Esophagus squamous epithelium (tissue), 5 donors: ENCODE data around the gene INA. TPM values are rescaled to one million over a fixed set of nuclear protein-coding genes. Genes with fewer than 3 reads are reported as not detected.
"Not testable (repeated sequence)": the region's sequence is repeated elsewhere in the genome, so short reads cannot be mapped to it uniquely, and the experiment has no call there.

ENCODE experiments used
- DNase-seq: peaks from one replicate; lab custom pipeline; 2025; lab: John Stamatoyannopoulos, UW
- H3K27ac ChIP-seq, 4 donors: fragments of 200-600 bp; sonication (generic); one replicate each; pipeline ENCODE4 v1.5.1; 2016 to 2019; ENCODE audit warnings: mild to moderate bottlenecking in 1 of 4
- H3K27me3 ChIP-seq, 4 donors: fragments of 200-600 bp; sonication (generic); 1 replicate in 3 of 4; 2 replicates in 1 of 4; pipeline versions ENCODE4 v1.5.1 to v1.6.0; 2017 to 2021; ENCODE audit warnings: antibody characterized with exemption in 1 of 4
- H3K36me3 ChIP-seq, 3 donors: fragments of 200-600 bp; sonication (generic); one replicate each; pipeline ENCODE4 v1.5.1; 2016 to 2019
- H3K4me1 ChIP-seq, 3 donors: fragments of 200-600 bp; sonication (generic); one replicate each; pipeline ENCODE4 v1.5.1; 2017 to 2019
- H3K4me3 ChIP-seq, 4 donors: fragments of 200-600 bp; sonication (generic); 1 replicate in 3 of 4; 2 replicates in 1 of 4; pipeline ENCODE4 v1.5.1; 2016 to 2019; ENCODE audit warnings: mild to moderate bottlenecking in 2 of 4, moderate library complexity in 1 of 4
- H3K9me3 ChIP-seq, 3 donors: fragments of 200-600 bp; sonication (generic); one replicate each; pipeline ENCODE4 v1.5.1; 2016 to 2019
- POLR2A ChIP-seq, 4 donors: fragments of 450-650 bp; IDR thresholded peaks; one replicate each; pipeline ENCODE4 v1.6.1; 2017; ENCODE audit warnings: antibody characterized with exemption in 4 of 4, mild to moderate bottlenecking in 4 of 4, moderate library complexity in 3 of 4
- WGBS, 2 donors: methylation state at CpG; one replicate each; pipeline ENCODE4 v1.1.5; 2018; 5-methylcytosine and 5-hydroxymethylcytosine counted together
- intact Hi-C: fragments of 100-400 bp; cut with DNase I; formaldehyde crosslinking; loops from one replicate; pipeline ENCODE4 v1.15.0; 2022
- total RNA-seq, 4 donors: library from RNA; depleted of rRNA; stranded (reverse); fragments of >200 nt; gene quantifications; one replicate each; pipeline ENCODE4 v1.1.0, GENCODE V29; 2016
- TF ChIP-seq, protein P1 (sequence below), 6 experiments: fragments of 450-650 bp in 4 of 6; fragments of 200-600 bp in 2 of 6; sonication (generic) in 2 of 6; IDR thresholded peaks; one replicate each; pipeline ENCODE4 v1.5.1; 2016 to 2019; ENCODE audit warnings: antibody characterized with exemption in 6 of 6, mild to moderate bottlenecking in 4 of 6, moderate library complexity in 4 of 6
- donor health status: DM: yes; HTN: yes; CAD: no.

The INA gene
- total RNA-seq, 4 donors from 2014 or later, result 0.38 to 2.5 (median 1.4) TPM

DNA sequence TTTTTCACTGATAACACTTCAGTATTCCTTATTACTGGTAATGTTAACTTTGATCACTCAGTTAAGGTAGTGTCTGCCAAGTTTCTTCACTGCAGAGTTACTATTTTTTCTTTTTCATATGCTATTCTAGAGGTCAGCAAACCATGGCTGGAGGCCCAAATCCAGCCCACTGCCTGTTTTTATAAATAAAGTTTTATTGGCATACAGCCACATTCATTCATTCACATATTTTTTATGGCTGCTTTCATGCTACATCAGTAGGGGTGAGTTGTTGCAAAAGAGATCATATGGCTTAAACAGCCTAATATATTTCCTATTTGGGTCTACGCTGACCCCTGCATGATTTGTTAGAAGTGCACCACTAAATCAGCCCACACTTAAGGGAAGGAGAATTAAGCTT lies 20.3 kb upstream of the INA start:
- H3K36me3 ChIP-seq, result no peaks in the 10 kb centered on the region
- H3K4me3 ChIP-seq, result no peak overlapping the region
- no peaks in the 10 kb centered on the region for H3K4me1 ChIP-seq
- H3K9me3 ChIP-seq, result peaks cover 0 to 7% (median 0%) of the 10 kb centered on the region in 3 donors
- WGBS, 2 donors, result 95 to 100% methylated on average over 1 of the region's 1 CpG
- H3K27ac ChIP-seq, result no peak overlapping the region
- no peak for DNase-seq
- intact Hi-C loops, result no loop called here
- TF ChIP-seq, protein P1, sequence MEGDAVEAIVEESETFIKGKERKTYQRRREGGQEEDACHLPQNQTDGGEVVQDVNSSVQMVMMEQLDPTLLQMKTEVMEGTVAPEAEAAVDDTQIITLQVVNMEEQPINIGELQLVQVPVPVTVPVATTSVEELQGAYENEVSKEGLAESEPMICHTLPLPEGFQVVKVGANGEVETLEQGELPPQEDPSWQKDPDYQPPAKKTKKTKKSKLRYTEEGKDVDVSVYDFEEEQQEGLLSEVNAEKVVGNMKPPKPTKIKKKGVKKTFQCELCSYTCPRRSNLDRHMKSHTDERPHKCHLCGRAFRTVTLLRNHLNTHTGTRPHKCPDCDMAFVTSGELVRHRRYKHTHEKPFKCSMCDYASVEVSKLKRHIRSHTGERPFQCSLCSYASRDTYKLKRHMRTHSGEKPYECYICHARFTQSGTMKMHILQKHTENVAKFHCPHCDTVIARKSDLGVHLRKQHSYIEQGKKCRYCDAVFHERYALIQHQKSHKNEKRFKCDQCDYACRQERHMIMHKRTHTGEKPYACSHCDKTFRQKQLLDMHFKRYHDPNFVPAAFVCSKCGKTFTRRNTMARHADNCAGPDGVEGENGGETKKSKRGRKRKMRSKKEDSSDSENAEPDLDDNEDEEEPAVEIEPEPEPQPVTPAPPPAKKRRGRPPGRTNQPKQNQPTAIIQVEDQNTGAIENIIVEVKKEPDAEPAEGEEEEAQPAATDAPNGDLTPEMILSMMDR (IDR thresholded peaks at IDR 0.05), result no peak
- TF ChIP-seq POLR2A (IDR thresholded peaks at IDR 0.05), result no peak
- H3K27me3 ChIP-seq, result peaks cover 0 to 9% (median 0%) of the 10 kb centered on the region in 4 donors

DNA sequence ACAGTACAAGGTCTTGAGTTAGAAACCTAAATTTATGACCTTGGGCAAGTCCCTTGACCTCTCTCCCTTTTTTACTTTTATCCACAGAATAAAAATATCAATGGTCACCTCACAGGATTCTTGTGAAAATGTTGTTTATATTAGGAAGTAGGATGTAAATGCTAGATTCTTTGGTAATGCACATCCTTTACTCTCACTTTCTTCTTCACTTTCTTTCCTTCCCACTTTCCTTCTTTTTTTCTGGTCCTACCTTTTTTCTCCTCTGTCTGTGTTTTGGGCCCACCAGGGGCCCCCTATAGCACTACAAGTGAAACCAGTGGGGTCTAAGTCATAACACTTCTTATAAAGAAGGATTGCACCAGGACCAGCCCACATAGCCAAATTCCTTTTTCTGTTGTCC lies 19.1 kb upstream of the INA start:
- H3K4me3 ChIP-seq, result no peak overlapping the region
- intact Hi-C loops, result no loop called here
- TF ChIP-seq, protein P1 (IDR thresholded peaks at IDR 0.05), result no peak
- no peak for TF ChIP-seq POLR2A (IDR thresholded peaks at IDR 0.05)
- H3K4me1 ChIP-seq, result no peaks in the 10 kb centered on the region
- H3K27me3 ChIP-seq, result peaks cover 0 to 11% (median 0%) of the 10 kb centered on the region in 4 donors
- H3K36me3 ChIP-seq, result no peaks in the 10 kb centered on the region
- no peak for DNase-seq
- H3K9me3 ChIP-seq, result peaks cover 0 to 7% (median 0%) of the 10 kb centered on the region in 3 donors
- no peak overlapping the region for H3K27ac ChIP-seq

DNA sequence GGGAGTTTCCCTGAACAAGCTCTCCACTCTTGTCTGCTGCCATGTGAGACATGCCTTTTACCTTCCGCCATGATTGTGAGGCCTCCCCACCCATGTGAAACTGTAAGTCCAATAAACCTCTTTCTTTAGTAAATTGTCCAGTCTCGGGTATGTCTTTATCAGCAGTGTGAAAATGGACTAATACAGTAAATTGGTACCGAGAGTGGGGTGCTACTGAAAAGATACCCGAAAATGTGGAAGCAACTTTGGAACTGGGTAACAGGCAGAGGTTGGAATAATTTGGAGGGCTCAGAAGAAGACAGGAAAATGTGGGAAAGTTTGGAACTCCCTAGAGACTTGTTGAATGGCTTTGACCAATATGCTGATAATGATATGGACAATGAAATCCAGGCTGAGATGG lies 18.0 kb upstream of the INA start:
- H3K9me3 ChIP-seq, H3K27ac ChIP-seq, H3K36me3 ChIP-seq, intact Hi-C loops, H3K4me1 ChIP-seq, H3K4me3 ChIP-seq, DNase-seq: not testable (repeated sequence)
- WGBS, 2 donors, result 86 to 95% methylated on average over 2 to 4 of the region's 4 CpGs
- peaks cover 0 to 21% (median 0%) of the 10 kb centered on the region in 4 donors for H3K27me3 ChIP-seq

DNA sequence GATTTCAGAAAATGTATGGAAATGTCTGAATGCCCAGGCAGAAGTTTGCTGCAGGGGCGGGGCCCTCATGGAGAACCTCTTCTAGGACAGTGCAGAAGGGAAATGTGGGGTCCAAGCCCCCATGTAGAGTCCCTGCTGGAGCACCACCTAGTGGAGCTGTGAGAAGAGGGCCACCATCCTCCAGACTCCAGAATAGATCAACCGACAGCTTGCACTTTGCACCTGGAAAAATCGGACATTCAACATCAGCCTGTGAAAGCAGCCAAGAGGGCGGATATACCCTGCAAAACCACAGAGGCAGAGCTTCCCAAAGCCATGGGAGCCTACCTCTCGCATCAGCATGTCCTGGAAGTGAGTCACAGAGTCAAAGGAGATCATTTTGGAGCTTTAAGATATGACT lies 16.9 kb upstream of the INA start:
- Histone ChIP-seq H3K27ac (no peak overlapping the region), H3K4me1 (no peaks in the 10 kb centered on the region), H3K36me3 (no peaks in the 10 kb centered on the region), H3K27me3 (peaks cover 0 to 30% (median 0%) of the 10 kb centered on the region in 4 donors), H3K4me3 (no peak overlapping the region), H3K9me3 (peaks cover 0 to 7% (median 0%) of the 10 kb centered on the region in 3 donors)
- DNase-seq, result no peak
- WGBS, 2 donors, result 55 to 65% methylated on average over 4 of the region's 5 CpGs
- TF ChIP-seq, protein P1 (IDR thresholded peaks at IDR 0.05), result no peak
- no peak for TF ChIP-seq POLR2A (IDR thresholded peaks at IDR 0.05)
- intact Hi-C loops, result no loop called here

DNA sequence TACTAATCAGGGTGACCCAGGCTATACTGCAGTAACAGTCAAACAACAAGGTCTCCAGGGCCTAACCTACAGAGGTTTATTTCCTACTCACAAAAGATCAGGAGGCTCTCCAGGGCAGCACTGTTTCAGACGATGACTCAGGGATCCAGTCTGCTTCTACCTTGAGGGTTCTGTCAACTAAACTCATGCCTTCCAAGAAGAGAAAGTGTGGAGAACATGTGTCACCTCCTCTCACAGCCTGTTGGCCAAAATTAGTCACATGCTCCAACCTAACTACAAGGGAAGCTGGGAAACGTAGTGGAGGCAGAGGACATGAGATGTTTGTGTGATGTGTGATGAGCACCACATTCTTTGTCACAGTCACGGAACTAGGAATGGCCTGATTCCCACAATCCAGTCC lies 14.7 kb upstream of the INA start:
- Histone ChIP-seq H3K4me3 (no peak overlapping the region), H3K27me3 (peaks cover 0 to 53% (median 0%) of the 10 kb centered on the region in 4 donors), H3K4me1 (no peaks in the 10 kb centered on the region), H3K27ac (no peak overlapping the region), H3K9me3 (peaks cover 0 to 7% (median 0%) of the 10 kb centered on the region in 3 donors), H3K36me3 (no peaks in the 10 kb centered on the region)
- no peak for TF ChIP-seq POLR2A (IDR thresholded peaks at IDR 0.05)
- TF ChIP-seq, protein P1 (IDR thresholded peaks at IDR 0.05), result no peak
- intact Hi-C loops, result no loop called here
- no peak for DNase-seq
- 52 to 55% methylated on average over 3 of the region's 3 CpGs for WGBS, 2 donors
